CD4-positive, alpha-beta T cell treated with Interleukin-4 for 4 hours (primary cell): ENCODE measurements around the gene IL17REL.
A peak's percentile ranks its signal among the peaks of the same experiment; 100 is the strongest.

Experiments
- DNase-seq: peaks from one replicate; pipeline ENCODE4 v3.0.0-alpha.2; 2020

Gene IL17REL

DNA sequence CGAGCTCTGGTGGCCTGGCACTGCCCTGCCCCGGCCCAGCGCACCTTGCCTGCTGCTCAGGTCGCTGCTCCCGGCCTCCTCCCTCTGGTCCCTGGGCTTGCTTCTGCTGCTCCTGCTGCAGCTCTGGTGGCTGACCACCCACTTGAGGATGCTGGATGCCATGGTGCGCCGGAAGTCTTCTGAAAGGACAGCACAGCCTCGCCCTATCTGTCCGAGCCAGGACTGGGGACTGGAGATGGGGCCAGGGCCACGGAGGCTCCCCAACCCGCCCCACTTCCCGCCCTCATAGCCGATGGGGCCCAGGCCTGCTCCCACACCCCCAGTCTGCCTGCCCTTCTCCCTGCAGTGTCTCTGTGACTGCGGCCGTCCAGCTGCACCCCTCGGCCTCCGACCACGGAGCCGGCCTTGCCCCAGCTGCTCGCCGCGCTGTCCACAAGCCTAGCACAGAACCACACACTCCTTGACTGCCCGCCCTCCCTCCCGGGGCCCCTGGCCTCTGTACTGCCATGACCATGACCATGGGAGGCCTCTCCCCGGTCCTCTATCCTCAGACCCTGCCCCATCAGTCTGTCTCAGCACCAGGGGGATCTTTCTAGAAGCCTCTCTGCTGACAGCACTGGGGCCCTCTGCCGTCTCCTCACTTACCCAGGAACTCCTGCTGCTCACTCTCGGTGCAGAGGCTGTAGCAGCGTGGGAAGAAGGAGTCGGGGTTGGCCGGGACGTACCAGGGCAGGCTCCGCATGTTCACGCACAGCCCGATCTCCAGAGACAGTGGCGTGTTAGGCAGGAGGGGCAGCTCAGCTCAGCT, 32.9 kb upstream of the IL17REL start:
- DNase-seq, result no peak

DNA sequence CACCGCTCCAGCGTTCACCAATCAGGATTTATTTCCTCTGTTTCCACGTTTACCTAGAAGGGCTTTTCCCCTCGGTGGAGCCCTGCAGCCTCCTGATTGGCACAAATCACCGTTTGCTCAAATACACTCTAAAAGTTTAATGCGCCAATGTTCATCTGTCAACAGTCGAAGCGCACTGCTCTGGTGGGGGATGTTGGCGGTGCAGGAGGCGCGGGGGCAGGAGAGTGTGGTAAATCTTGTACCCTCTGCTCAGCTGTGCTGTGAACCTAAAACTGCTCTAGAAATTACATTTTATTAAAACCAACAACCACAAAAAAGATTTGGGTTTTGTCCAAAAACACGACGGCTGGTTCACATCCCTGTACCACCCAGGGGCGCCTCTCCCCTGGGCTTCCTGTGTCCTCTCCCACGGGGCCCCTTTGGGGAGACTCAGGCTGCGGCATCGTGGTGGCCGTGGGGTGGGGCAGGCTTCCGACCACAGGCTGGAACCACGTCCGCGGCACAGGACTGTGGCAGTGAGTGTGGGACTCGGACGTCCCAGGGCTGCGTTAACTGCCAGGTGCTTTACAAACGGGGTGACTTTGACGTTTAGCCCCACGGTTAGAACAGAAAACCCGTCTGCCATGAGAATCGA, 32.0 kb upstream of the IL17REL start:
- DNase-seq, result no peak

DNA sequence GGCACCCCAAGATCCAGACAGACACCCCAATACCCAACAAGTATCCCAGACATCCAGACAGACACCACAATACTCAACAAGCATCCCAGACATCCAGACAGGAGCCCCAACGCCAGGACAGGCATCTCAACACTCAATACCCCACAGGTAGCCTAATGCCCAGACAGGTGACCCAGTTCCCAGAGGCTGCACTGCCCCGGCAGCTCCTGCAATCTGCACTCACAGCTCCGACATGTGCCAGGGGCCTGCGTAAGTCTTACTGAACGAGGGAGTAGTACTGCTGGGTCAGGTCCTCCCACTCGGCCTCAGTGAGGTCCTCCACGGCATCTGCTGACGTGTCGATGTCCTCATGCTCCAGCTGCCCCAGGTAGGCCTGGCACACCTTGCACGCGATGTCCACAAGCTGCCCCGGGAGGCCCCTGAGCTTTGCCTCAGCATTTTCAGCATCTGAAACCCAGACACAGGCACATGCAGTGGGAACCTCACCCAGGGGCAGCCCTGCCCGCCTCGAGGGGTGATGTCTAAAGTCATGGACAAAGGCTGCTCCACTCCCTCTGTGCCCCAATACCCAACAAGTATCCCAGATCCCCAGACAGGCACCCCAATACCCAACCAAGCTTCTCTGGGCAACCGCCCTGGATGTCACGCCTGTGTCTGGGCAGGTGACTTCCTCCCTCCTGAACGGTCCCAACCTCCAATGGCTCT, 28.9 kb upstream of the IL17REL start:
- DNase-seq, result no peak

DNA sequence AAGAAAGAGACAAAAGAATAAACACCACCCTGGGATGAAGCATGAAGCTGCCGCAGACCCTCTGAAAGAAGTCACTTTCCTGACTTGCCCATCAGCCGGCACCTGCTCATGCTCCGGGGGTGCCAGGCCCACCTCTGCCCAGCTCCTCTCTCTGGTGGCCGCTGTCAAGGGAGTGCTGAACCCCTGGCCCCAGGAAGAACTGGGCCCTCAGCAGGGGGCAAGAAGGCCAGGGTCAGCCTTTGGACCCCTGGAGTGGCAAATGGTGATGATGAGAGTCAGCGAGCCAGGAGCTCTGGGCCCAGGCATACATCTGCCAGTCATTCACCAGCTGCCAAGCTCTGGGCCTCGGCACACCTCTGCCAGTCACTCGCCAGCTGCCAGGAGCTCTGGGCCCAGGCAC, 28.2 kb upstream of the IL17REL start:
- DNase-seq, result no peak

DNA sequence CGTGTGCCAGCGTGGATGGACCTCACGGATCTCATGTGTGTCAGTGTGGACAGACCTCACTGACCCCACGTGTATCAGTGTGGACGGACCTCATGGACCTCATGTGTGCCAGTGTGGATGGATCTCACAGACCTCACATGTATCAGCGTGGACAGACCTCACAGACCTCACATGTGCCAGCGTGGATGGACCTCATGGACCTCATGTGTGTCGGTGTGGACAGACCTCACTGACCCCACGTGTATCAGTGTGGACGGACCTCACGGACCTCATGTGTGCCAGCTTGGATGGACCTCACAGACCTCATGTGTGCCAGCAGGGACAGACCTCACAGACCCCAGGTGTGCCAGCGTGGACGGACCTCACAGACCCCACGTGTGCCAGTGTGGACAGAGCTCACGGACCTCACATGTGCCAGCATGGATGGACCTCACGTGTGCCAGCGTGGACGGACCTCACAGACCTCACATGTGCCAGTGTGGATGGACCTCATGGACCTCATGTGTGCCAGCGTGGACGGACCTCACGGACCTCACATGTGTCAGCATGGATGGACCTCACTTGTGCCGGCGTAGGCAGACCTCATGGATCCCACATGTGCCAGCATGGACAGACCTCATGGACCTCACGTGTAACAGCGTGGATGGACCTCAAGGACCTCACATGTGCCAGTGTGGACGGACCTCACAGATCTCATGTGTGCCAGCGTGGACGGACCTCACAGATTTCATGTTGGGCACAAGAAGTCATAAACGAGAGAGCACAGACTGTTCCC, 27.3 kb upstream of the IL17REL start:
- DNase-seq, result no peak

DNA sequence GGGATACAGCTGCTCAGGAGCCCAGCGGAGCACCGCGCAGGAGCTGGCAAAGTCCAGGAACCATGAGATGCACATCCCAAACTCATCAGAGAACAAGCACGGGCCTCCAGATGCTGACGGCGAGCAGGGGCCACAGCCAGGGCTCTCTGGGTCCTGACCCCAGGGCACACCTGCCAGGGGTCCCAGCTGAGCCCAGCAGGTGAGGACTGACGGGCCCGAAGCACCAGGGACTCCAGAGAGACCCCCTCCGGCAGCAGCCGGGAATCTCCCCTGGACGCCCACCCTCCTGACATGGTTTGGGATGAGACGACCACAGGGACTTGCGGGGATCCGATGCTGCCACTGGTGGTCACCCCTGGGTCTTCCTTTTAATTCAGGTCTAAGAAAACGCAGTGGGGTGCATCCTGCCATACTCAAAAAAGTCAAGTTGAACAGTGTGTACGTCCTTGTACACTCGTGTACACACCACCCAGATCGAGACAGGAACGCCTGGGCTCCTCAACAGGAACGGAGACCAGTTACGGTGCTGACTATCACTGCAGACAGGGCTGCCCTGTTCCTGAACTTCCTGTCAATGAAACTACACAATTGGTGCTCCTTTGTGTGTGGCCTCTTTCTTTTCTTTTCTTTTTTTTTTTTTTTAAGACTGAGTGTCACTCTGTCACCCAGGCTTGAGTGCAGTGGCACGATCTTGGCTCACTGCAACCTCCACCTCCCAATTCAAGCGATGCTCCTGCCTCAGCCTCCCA, 23.6 kb upstream of the IL17REL start:
- no peak for DNase-seq

DNA sequence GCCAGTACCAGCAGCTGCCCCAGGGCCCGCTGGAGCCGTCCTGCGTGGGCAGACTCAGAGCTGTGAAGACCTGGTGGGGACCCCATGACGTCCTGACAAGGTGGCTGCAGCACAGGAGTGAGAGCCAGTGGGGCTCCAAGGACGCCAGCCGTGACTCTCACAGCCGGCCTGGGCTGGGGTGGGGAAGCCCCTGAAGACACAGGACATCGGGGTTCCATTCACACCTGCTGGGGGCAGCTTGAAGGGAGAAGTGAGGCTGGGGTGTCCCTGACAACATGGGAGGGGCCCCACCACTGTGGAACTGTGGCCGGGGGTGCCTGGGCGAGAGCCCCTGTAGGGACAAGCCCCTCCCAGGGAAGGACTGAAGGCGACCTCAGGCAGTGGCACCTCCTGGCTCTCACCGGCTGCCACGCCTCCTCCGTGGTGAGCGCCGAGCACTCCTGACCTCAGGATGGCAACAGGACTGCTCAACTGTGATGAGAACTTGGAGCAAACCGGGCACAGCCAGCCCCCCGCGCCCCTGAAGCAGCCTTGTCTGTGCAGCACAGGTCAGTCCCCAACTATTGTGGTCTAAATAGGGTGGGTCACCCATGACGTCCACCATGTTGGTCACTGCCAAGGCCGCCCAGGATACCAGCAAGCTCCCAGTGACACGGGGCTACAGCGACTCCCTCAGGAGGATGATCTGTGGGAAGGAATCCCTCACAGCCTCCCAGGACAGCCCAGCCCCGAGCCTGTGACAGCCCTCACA, 22.7 kb upstream of the IL17REL start:
- no peak for DNase-seq

DNA sequence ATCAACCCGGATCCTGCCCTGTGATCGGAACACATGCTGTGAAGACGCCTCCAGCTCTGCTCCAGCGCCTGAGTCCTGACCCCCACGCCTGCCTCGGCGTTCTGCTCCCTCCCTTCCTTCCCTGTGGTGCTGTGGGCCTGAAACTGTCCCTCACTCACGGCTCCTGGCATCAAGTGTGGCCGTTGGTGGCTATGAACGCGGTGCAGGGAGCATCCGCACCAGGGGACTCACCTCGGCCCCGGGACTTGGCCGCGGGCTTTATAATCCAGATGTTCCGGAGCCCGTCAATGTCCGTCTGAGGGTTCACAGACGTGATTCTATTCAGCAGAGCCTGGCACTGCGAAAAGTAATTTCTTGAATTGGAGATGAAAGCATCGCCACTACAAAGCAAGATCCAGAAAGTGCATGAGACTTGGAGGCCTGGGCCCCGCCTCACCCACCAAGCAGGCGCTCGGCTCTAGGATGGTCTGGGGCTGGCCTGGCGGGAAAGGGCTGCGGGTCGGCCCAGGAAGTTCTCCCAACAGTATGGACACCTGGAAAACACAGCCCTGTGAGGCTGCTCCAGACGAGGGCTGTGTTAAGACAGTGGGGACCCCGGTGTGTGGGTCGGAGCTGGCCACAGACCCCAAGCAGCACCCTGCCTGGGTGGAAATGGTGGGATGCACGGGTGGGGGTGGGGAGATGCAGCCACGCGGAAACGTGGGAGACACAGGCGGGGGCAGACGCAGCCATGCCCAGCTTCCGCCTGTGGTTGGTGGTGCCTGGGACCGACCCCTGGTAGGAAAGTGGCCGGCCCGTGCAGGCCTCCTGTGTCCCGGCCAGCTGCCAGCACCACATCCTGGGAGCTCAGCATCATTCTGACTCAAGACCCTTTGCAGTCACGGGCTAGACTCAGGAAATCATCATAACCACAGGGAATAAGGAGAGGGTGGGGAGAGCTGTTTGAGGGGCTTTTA, 21.8 kb upstream of the IL17REL start:
- no peak for DNase-seq

DNA sequence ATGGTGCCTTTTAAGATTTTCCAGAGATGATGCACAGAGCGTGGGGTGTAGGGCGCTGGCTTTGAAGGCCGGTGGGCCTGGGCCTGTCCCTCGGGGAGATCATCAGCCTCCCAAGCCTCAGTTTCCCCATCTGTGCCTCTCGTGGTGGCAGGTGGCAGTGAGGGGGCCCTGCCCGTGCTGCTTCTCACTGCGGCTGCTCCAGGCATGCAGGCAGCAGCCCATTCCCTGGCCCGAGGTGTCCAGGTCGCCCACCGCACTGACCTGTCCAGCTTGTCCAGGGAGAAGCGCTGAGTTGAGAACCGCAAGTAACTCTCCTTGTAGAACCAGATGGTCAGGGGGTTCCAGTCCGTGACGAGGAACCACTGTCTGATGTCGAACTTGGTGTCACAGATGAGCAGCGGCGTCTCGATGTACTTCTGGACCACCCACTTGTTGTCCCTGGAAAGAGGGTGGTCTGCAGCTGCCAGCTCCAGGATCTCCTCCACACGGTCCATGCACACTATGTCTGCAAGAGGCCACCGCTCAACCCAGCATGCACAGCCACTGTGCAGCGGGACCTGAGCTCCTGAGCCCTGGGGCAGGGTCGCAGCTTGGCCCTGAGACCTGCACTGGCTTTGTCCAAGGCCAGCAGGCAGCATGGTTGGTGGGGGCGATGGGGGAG, 20.5 kb upstream of the IL17REL start:
- DNase-seq, result no peak

DNA sequence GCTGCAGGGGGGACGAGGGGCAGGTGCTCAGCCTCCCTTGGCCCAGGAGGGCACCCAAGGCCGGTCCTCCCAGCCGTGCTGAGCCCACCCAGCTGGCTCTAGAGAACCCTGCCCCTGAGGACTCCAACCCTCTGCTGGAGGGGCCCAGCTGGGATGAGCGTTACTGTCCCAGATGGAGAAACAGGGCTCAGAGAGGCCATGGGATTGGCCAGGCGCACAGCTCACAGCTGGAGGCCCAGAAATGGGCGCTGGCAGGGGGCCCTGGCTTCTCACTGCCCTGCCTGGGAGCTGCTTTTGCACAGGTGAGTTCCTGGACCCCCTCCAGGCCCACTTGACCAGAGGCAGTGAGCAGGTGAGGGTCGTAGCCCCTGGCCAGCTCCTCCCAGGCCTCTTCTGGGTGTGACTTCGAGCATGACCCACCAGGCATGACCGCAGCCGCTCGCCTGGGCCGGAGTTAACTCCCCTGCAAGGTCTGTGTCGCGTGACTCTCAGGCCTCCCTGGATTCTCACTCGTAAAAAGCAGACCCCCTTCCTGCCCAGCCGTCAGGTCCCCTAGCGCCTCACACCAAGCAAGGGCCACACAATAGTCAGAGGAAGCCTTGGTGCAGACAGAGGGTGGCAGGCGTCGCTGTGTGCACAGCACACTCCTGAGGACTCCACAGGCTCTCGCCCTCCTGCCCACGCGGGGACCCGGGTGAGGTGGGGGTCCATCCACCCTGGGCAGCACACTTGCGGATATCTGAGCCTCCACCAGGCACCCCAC, 19.7 kb upstream of the IL17REL start:
- DNase-seq, result no peak

DNA sequence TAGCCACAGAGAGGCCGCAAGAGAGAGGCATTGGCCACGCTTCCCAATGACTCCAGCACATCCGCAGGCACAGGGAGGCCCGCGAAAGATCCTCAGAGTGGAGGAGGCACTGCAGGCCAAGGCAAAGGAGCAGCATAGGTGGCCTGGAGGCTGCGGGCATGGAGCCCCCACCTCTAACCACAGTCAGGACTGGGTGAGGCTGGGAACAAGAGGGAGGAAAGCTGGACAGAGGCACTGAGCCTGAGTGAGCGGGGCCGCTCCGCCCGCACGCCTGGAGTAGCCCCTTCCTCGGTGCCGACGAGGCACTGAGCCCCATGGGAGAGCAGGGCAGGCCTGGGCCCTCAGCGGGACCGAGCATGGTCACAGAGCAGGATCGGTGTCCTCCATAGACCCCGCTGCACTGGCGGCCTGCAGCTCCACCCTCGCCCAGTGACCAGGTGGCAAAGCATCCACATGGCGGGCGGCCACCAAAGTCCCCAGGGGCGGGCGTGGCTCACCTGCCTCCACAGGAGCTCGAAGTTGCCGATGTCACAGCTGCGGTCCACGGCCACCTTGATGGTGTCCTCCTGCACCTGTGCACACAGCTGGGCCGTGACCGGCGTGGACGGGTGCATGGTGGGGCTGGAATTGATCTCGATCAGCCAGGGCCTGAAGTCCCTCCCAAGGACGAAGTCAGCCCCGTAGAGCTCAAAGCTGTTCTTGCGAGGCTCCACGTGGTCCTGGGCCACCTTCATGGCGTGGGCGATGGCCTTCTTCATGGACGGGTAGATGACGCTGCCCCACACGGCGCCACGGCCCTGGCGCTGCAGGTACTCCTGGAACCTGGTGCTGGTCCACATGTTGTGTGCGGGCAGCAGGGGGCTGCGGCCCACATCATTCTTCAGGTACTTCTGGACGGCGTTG, 18.9 kb upstream of the IL17REL start:
- DNase-seq, result no peak

DNA sequence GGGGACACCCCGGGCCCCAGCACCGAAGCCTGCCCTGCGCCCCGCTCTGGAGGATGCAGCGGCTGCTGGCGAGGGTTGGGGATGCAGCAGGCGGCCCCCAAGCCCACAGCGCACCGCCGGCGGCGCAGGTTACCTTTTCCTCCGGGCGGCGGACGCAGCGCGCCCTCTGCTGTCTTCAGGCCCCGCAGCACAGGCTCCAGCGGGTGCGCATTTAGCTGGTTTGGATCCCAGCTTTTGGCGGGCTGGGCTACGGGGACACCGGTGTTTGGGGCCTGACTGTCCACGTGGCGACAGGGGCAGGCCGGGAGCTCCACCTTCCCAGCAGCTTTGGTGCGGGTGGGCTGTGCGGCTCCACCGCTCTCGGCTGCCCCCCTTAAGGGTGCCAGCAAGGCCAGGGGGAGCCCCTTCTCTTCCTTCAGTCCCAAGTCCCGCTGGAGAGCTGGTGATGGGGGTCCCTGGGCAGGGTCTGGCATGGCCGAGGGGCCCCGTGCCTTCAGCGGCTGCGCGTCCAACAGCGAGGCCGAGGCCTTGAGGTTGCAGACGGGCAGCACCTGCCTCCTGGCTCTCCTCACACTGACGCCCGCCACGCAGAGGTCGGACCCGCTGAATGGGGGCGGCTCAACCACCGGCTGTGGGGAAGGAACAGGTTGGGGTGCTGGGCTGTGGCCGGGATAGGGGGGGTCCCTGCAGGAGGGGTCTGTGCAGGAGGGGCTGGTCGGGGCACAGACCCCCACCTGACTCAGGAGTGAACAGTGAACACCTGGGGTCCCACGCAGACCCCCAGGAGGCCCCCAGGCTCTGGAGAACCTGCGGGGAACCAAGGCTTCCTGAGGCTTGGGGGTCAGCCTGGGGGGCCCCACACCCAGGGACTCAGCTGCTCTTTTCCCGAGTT, 18.0 kb upstream of the IL17REL start:
- DNase-seq, result peak; percentile 81

DNA sequence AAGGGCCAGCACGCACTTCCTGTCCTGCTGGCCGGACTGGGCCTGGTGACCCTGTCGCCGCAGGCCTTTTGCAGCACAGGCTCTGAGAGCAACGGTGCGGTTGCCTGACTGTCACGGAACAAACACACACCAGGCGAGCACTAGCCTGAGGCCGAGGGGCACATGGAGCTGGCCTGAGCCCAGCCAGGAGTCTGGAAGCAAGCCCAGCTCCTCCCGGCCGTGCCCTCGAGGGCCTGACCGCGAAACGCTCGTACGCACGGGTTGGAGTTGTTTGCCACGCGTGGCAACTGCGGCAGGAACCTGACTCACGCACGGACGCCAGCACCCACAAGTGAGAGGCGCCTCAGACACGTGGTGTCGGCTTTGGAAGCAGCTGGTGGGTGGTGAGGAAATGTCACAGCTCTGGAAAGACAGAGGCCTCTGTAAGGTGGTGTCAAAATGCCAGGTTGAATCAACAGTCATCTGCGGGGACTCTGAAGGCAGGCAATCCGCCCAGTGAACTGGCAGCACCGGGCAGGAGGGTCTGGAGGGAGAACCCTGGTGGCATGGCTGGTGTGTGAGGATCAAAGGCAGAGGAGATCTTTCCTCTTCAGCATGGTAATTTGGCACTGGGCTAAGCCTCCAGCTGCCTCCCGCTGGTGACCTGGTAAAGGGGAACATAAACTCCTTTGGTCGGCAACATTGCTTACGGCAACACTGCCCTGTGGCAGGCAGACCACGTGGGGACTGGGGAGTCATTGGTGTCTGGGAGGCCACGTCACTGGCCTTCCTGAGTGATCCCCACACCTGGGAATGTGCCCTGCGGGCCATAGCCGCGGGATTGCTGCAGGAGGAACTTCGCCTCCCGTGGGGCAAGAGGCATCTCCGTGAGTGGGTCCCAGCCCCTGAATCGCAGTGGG, 15.3 kb upstream of the IL17REL start:
- peak; percentile 59 for DNase-seq

DNA sequence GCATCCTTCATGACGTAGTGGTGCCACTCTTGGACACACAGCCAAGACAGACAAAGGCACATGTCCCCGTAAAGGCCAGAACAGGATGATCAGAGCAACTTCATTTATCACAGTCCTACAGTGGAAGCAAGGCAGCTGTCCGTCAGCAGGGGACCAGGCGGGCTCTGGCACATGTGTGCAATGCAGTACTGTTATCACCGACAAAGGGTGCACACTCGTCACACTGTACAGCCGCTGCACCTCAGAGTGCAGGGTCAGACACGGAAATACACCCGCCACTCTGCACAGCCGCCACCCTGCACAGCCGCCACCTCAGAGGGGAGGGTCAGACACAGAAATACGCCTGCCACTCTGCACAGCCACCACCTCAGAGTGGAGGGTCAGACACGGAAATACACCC, 13.4 kb upstream of the IL17REL start:
- DNase-seq, result no peak

DNA sequence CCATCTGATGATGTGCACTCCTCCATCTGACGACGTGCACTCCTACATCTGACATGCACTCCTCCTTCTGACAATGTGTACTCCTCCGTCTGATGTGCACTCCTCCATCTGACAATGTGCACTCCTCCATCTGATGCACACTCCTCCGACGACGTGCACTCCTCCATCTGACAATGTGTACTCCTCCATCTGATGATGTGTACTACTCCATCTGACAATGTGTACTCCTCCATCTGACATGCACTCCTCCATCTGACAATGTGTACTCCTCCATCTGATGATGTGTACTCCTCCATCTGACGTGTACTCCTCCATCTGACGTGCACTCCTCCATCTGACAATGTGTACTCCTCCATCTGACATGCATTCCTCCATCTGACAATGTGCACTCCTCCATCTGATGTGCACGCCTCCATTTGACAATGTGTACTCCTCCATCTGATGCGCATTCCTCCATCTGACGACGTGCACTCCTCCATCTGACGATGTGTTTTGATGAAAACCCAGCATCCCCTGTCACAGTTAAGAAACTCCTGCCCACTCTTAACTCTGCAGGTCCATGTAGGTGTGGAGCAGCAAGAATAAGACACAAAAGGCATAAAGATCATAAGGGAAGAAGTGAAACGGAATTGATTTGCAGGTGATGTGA, 9.7 kb upstream of the IL17REL start:
- DNase-seq, result no peak
